HEK293 (cell line): ENCODE measurements around the gene AKT2.

Source experiments
- CTCF ChIA-PET: fragments of 350-600 bp; formaldehyde crosslinking; extraction: SDS; loops from one replicate; lab custom pipeline; 2021; ENCODE audit warnings: antibody characterized with exemption; lab: Yijun Ruan, JAX
- POLR2A ChIA-PET: fragments of 300-600 bp; formaldehyde crosslinking; extraction: SDS; loops from one replicate; lab custom pipeline; 2020; ENCODE audit warnings: antibody characterized with exemption, inconsistent platforms; lab: Yijun Ruan, JAX
- H3K27ac ChIP-seq: fragments of 200-500 bp; sonication (Bioruptor generic); 2 replicates; pipeline ENCODE4 v1.5.1; 2014; ENCODE audit warnings: low read depth, low read length, control low read depth, inconsistent platforms; ENCODE audit errors: extremely low read depth
- H3K36me3 ChIP-seq, 2 experiments: fragments of 200-500 bp in 1 of 2; sonication (Bioruptor generic) in 1 of 2; 1 replicate in 1 of 2; 2 replicates in 1 of 2; pipeline ENCODE4 v1.5.1; 2014 to 2017; ENCODE audit warnings: inconsistent platforms in 2 of 2, low read length in 2 of 2; ENCODE audit not compliant: control insufficient read depth in 2 of 2, insufficient read depth in 1 of 2
- H3K4me1 ChIP-seq: fragments of 200-500 bp; sonication (Bioruptor generic); 2 replicates; pipeline ENCODE4 v1.5.1; 2014; ENCODE audit warnings: mild to moderate bottlenecking, low read length, inconsistent platforms; ENCODE audit not compliant: control insufficient read depth, insufficient read depth
- H3K4me3 ChIP-seq: 2 replicates; pipeline ENCODE4 v1.5.1; 2011; ENCODE audit warnings: low read depth, mild to moderate bottlenecking, control low read depth, low read length, moderate library complexity
- H3K9me3 ChIP-seq: fragments of 200-500 bp; sonication (Bioruptor generic); 2 replicates; pipeline ENCODE4 v1.5.1; 2014; ENCODE audit warnings: low read depth, low read length, inconsistent platforms; ENCODE audit not compliant: control insufficient read depth, insufficient read depth
- EGR2 ChIP-seq: fragments of 450-650 bp; formaldehyde crosslinking; IDR thresholded peaks from 2 replicates; pipeline ENCODE4 v1.5.1; 2016; ENCODE audit warnings: low read depth, missing biosample characterization, missing genetic modification characterization
- KLF8 ChIP-seq: fragments of 450-650 bp; formaldehyde crosslinking; IDR thresholded peaks from 2 replicates; pipeline ENCODE4 v1.5.1; 2016; ENCODE audit warnings: missing biosample characterization, missing genetic modification characterization
- OSR2 ChIP-seq: fragments of 450-650 bp; formaldehyde crosslinking; IDR thresholded peaks from 2 replicates; pipeline ENCODE4 v1.5.1; 2016; ENCODE audit warnings: missing biosample characterization, missing genetic modification characterization
- SP2 ChIP-seq: fragments of 450-650 bp; formaldehyde crosslinking; IDR thresholded peaks from 2 replicates; pipeline ENCODE4 v1.5.1; 2016; ENCODE audit warnings: missing biosample characterization, missing genetic modification characterization
- SP7 ChIP-seq: fragments of 450-650 bp; formaldehyde crosslinking; IDR thresholded peaks from 2 replicates; pipeline ENCODE4 v1.5.1; 2016; ENCODE audit warnings: missing biosample characterization, missing genetic modification characterization
- ZFHX2 ChIP-seq: fragments of 450-650 bp; formaldehyde crosslinking; conservative IDR thresholded peaks from 2 replicates; pipeline ENCODE4 v1.5.1; 2016; ENCODE audit warnings: missing biosample characterization, missing genetic modification characterization
- ZIC2 ChIP-seq: fragments of 450-650 bp; formaldehyde crosslinking; IDR thresholded peaks from 2 replicates; pipeline ENCODE4 v1.5.1; 2016; ENCODE audit warnings: missing biosample characterization, missing genetic modification characterization
- ZNF16 ChIP-seq: fragments of 450-650 bp; formaldehyde crosslinking; IDR thresholded peaks from 2 replicates; pipeline ENCODE4 v1.5.1; 2016; ENCODE audit warnings: low read depth, missing biosample characterization, missing genetic modification characterization
- ZNF175 ChIP-seq: fragments of 450-650 bp; formaldehyde crosslinking; IDR thresholded peaks from 2 replicates; pipeline ENCODE4 v1.5.1; 2016; ENCODE audit warnings: missing biosample characterization, missing genetic modification characterization
- ZNF184 ChIP-seq: fragments of 450-650 bp; IDR thresholded peaks from 2 replicates; pipeline ENCODE4 v1.5.1; 2018; ENCODE audit warnings: missing biosample characterization, mild to moderate bottlenecking, missing genetic modification characterization
- ZNF211 ChIP-seq: fragments of 450-650 bp; formaldehyde crosslinking; IDR thresholded peaks from 2 replicates; pipeline ENCODE4 v1.5.1; 2016; ENCODE audit warnings: low read depth, missing biosample characterization, missing genetic modification characterization
- ZNF239 ChIP-seq: fragments of 450-650 bp; formaldehyde crosslinking; IDR thresholded peaks from 2 replicates; pipeline ENCODE4 v1.5.1; 2016; ENCODE audit warnings: missing biosample characterization, missing genetic modification characterization
- ZNF341 ChIP-seq: fragments of 450-650 bp; formaldehyde crosslinking; IDR thresholded peaks from 2 replicates; pipeline ENCODE4; 2016; ENCODE audit warnings: low read depth, missing biosample characterization, missing genetic modification characterization
- ZNF362 ChIP-seq: fragments of 450-650 bp; formaldehyde crosslinking; IDR thresholded peaks from 2 replicates; pipeline ENCODE4 v1.5.1; 2016; ENCODE audit warnings: missing biosample characterization, missing genetic modification characterization
- ZNF473 ChIP-seq: fragments of 450-650 bp; formaldehyde crosslinking; IDR thresholded peaks from 2 replicates; pipeline ENCODE4 v1.5.1; 2017; ENCODE audit warnings: missing biosample characterization, missing genetic modification characterization
- ZNF521 ChIP-seq: fragments of 450-650 bp; formaldehyde crosslinking; IDR thresholded peaks from 2 replicates; pipeline ENCODE4 v1.5.1; 2017; ENCODE audit warnings: missing biosample characterization, mild to moderate bottlenecking, missing genetic modification characterization
- ZNF600 ChIP-seq: fragments of 450-650 bp; formaldehyde crosslinking; IDR thresholded peaks from 2 replicates; pipeline ENCODE4 v1.5.1; 2016; ENCODE audit warnings: missing biosample characterization, missing genetic modification characterization
- ZNF610 ChIP-seq: fragments of 450-650 bp; formaldehyde crosslinking; IDR thresholded peaks from 2 replicates; pipeline ENCODE4 v1.5.1; 2016; ENCODE audit warnings: missing biosample characterization, missing genetic modification characterization, borderline replicate concordance
- ZNF654 ChIP-seq: fragments of 450-650 bp; formaldehyde crosslinking; IDR thresholded peaks from 2 replicates; pipeline ENCODE4 v1.5.1; 2016; ENCODE audit warnings: low read depth, missing biosample characterization, missing genetic modification characterization
- ZNF660 ChIP-seq: fragments of 450-650 bp; IDR thresholded peaks from 2 replicates; pipeline ENCODE4 v1.5.1; 2018; ENCODE audit warnings: missing biosample characterization, mild to moderate bottlenecking, missing genetic modification characterization
- TF ChIP-seq, protein P1 (sequence below): fragments of 450-650 bp; formaldehyde crosslinking; IDR thresholded peaks from 2 replicates; pipeline ENCODE4 v1.5.1; 2016; ENCODE audit warnings: missing biosample characterization, missing genetic modification characterization, borderline replicate concordance

Gene AKT2

GRCh38 chr19:40247178-40247577 lies 38.0 kb downstream of the AKT2 start (continued):
- no peak for TF ChIP-seq OSR2
- no peak for TF ChIP-seq ZNF521 (tag by site-specific recombination)
- no peak for TF ChIP-seq ZNF654 (tag by site-specific recombination)

DNA sequence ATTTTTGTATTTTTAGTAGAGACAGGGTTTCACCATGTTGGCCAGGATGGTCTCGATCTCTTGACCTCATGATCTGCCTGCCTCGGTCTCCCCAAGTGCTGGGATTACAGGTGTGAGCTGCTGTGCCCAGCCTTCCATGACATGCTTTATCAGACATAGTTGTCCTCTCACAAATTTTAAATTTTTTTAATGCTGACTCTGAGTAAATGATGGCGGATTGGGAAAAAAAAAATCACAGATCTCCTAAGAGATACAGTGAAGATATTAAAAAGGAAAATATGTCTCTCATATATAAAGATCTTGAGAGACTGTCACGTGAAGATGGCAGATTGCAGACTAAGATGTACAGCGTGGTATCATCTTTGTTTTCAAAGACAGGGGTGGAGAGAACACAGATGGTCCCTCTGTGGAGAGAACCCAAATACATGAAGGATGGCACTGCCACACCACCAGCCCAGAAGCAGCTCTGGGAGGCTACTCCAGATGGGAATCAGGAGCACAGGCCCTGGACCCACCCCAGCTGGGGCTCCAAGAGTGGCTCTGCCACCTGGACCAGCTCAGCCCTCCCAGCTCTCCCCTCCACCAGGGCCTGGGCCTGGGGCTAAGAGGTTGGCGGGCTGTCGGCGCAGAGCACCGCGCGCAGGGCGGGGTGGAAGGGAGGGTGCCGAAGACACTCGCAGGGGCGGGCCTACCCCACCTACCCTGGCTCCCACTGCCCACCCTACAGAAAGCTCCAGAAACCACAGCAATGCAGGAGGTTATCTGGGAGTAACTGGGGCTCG lies 38.7 kb downstream of the AKT2 start:
- TF ChIP-seq ZNF473 (tag by site-specific recombination): no peak
- no peak for TF ChIP-seq KLF8 (tag by site-specific recombination)
- no peak for TF ChIP-seq ZIC2
- no peak for TF ChIP-seq ZNF184
- no peak for TF ChIP-seq ZNF211 (tag by site-specific recombination)
- TF ChIP-seq ZNF175: no peak
- TF ChIP-seq ZNF660 (tag by site-specific recombination): no peak
- TF ChIP-seq SP2: no peak
- TF ChIP-seq ZNF16: no peak
- TF ChIP-seq ZNF239: no peak
- TF ChIP-seq ZNF362 (tag by site-specific recombination): no peak

DNA sequence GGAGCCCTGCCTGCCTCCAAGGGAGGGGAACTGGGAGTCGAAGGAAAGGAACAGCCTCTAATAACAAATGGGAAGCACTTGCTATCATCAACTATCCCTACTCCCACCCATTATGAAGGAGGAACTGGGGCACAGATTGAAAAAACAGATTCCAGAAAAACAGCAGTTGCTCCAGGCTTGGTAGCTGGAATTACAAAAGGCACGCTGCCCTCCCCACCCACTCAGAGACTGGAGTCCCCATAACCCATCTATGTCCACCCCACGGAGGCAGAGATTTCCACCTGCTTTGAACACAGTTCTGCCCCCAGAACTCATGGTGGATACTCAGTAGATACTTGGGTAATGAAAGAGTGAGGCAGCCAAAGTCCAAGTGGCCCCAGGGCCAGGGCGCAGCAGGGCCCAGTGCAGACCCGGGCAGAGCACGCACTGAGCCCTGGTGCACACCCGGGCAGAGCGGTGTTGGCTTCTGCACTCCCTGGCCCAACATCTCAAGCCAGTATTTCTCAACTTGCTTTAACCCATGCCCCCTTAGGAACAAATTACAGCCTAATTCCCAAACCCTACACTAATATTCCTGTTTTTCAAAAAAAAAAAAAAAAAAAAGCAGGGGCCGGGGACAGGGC lies 39.5 kb downstream of the AKT2 start:
- H3K4me1 ChIP-seq: peaks cover 5% of the 10 kb centered on the region; the same call in 1 of the 2 replicates
- H3K27ac ChIP-seq: no peak overlapping the region
- POLR2A ChIA-PET: interaction anchor here (0.7 kb wide), 1 partner anchor 428 kb away, joined by 4 read pairs; no protein-coding TSS in a partner anchor
- H3K9me3 ChIP-seq: no peaks in the 10 kb centered on the region
- TF ChIP-seq ZNF610: no peak
- TF ChIP-seq ZNF600: 0 out of 2 replicates have a peak, but pooled peaks have one; percentile 8
- peak; percentile 62 for TF ChIP-seq EGR2 (tag by site-specific recombination)
- TF ChIP-seq SP7 (tag by site-specific recombination): no peak
- peak; percentile 31; the same call in 1 of the 2 replicates for TF ChIP-seq ZNF341 (tag by site-specific recombination)
- TF ChIP-seq, protein P1, sequence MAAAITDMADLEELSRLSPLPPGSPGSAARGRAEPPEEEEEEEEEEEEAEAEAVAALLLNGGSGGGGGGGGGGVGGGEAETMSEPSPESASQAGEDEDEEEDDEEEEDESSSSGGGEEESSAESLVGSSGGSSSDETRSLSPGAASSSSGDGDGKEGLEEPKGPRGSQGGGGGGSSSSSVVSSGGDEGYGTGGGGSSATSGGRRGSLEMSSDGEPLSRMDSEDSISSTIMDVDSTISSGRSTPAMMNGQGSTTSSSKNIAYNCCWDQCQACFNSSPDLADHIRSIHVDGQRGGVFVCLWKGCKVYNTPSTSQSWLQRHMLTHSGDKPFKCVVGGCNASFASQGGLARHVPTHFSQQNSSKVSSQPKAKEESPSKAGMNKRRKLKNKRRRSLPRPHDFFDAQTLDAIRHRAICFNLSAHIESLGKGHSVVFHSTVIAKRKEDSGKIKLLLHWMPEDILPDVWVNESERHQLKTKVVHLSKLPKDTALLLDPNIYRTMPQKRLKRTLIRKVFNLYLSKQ: no peak
- TF ChIP-seq ZFHX2 (tag by site-specific recombination): peak; percentile 51; the same call in 1 of the 2 replicates
- TF ChIP-seq, all 188 proteins: peak for 4
- peaks cover 63 to 71% of the 10 kb centered on the region in 2 experiments for H3K36me3 ChIP-seq
- CTCF ChIA-PET: interaction anchor here (0.6 kb wide), 1 partner anchor 357 kb away, joined by 4 read pairs; no protein-coding TSS in a partner anchor
- no peak overlapping the region for H3K4me3 ChIP-seq

More for the DNA sequence above, 38.7 kb downstream of the AKT2 start:
- ChIA-PET CTCF (interaction anchor here (0.6 to 1.0 kb wide), 2 partner anchors 32 to 356 kb away, joined by 4 read pairs; no protein-coding TSS in a partner anchor), POLR2A (interaction anchor here (0.7 kb wide), 1 partner anchor 427 kb away, joined by 4 read pairs; no protein-coding TSS in a partner anchor)
- H3K27ac ChIP-seq: no peak overlapping the region
- H3K4me1 ChIP-seq: peaks cover 5% of the 10 kb centered on the region; the same call in 1 of the 2 replicates
- no peaks in the 10 kb centered on the region for H3K9me3 ChIP-seq
- H3K4me3 ChIP-seq: no peak overlapping the region
- peaks cover 63 to 67% of the 10 kb centered on the region in 2 experiments for H3K36me3 ChIP-seq
